Activated T-helper 1 cell treated with Interleukin-2 at 50 U/mL for 16 hours (primary cell): Measurements from ENCODE around the gene LRRC3B.

Experiments used
- DNase-seq: peaks from one replicate; pipeline ENCODE4 v3.0.0-alpha.2; 2020; ENCODE audit warnings: low read depth

Gene LRRC3B

DNA sequence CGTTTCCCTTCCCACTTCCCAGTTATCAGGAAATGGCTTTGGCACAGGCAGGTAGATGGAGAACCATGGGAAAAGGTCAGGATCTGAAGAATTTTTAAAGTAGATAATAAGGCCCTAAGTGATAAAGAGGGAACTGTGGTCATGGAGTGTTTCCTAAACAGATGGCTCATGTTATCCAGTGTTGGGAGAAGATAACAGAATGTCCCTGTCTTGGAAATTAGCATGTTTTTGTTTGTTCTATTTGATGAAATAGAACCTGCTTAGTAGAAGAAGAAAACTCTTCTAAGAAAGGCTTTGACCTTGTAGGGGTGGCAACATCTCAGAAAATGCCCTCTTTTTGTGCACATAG, 8.8 kb downstream of the LRRC3B start:
- DNase-seq: no peak

- DNase-seq: no peak
These were observed 12.0 kb downstream of the LRRC3B start for GRCh38 chr3:26634601-26635000.

DNA sequence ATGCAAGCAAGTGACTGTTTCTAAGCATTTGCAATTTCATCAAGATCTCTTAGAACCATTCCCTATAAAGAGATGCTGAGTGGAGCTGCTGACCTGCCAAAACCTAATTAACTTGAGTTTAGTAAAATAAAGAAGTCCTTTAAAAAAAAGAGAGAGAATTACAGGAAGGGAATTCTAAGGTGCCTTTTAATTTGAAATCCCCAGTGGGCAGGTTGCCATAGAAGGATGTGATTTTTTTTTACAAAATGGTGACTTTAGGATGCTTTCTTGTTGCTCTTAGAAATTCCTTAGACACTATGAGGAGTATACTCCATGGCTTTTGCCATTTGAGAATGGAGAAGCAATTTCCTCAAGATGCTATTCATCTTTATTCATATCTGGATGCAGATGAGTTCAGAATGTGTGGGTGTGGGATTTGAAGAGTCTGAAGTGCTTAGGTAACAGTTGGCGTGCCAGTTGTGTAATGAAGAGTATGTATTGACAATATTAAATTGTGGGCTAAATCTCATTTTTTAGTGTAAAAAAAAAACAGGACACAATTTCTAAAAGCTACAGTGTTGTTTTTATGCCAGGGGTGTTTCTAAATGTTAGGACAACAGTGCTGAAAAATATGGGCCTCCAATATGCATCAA, 13.6 kb downstream of the LRRC3B start:
- DNase-seq: no peak

- DNase-seq: no peak
These were observed 15.1 kb downstream of the LRRC3B start for GRCh38 chr3:26637698-26638097.

- DNase-seq: no peak
These were observed 15.5 kb downstream of the LRRC3B start for GRCh38 chr3:26638113-26638512.

- DNase-seq: no peak
These were observed 16.8 kb downstream of the LRRC3B start for GRCh38 chr3:26639339-26639738.

DNA sequence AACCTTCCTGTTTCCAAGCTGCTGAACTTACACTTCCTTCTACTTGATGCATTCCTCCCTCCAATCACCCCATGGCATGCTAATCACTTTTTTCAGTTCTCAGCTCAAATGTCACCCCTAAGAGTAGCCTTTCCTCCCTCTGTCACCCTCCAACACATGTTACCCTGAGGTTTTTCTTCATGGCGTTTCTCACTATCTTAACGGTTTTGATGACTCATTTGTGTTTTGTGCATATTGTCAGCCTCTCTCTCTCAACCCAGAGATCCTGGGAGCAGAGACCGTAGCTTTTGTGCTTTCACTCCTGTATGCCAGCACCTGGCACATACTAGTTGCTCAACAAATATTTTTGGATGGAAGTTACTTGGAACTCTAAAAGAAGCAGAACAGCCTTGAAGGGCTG, 24.5 kb downstream of the LRRC3B start:
- DNase-seq: no peak

GRCh38 chr3:26648461-26648860, 25.9 kb downstream of the LRRC3B start:
- DNase-seq: no peak

DNA sequence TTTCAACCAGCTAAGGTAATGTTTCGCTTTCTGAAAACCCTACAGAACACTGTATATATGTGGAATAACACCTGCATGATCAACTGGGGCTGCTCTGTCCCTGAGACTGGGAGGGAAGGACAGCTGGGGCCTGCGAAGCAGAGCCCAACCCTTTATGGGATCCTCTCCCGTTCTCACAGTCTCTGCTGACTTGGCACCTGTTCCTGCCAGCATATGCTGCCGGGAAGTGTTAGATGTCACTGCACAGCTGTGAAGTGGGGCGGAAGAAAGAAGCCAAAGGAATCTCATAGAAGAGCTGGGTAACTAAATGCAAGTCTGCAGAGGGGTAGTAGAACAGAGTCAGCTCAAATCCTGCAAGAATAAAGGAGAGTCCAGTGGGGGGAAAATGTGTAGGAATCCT, 29.6 kb downstream of the LRRC3B start:
- no peak for DNase-seq

DNA sequence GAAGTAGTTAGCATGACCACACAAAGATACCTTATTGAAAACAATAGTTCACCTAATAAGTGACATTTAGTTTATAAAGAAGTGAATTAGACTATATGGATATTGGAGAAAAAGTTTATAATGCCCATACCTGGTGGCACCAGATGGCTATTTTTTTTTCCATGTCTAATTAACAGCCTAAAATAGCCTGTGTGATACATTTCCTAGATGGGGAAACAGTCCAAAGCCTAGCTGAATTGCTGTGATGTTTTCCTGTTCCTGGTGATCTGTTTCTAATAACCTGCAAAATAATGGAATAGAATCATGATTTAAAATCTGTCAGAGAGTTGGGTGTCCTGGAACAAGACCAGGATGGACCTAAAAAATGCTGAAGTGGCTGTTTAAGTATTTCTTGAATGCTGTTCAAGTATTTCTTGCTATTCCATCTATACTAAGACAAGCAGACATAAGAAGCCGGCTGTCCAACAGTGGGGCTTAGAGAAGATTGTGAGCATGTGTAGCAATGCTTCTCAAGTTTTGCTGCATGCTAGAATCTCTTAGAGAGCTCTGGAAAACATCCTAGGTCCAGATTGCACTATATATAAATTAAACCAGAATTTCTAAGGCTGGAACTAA, 31.3 kb downstream of the LRRC3B start:
- DNase-seq: no peak

- DNase-seq: no peak
These were observed 32.7 kb downstream of the LRRC3B start for GRCh38 chr3:26655231-26655630.

DNA sequence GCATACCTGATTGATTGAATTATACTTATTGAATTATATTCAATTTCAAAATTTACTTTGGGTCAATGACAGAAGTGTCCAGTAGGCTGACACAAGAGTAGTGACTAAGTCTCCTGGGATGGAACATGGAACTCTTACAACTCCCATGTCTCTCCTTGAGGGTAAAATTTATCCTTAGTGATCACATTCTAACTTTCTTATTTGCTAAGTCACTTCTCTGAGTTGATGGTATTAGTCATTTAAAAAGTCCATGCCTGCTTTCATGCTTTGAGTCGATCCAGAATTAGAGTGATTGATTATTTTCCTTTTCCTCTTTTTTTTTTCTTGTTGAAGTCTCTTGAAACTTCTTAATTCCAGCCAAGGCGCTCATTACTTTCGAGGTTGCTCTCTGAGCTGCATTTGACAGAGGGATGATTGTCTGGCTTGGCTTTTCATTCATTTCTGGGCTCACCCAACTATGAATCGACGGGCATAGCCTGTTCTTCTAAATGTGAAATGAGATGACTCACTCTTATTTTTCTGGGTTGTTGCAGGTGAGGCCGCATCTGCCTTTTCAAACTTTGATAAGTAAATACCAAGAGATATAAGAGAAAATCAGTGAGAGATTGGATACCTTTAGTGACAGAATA, 34.9 kb downstream of the LRRC3B start:
- DNase-seq: no peak

DNA sequence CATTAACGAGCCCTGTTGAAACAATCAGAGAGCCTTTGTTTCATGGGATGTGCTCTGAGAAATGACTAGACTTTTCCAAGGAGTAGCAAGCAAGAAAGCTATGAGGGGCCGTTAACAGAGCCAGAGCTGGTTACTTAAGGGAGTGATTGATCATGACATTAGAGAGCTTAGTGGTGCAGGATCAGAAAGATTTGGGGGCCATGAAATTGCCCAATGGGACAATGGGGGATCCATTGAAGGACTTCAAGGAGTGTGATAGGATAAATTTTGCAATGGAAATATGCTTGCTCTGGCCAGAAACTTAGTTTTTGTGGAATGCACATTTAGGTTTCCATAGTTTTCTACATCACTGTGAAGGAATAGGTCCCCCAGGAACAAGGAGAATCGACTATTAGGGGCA, 45.6 kb downstream of the LRRC3B start:
- DNase-seq: no peak

DNA sequence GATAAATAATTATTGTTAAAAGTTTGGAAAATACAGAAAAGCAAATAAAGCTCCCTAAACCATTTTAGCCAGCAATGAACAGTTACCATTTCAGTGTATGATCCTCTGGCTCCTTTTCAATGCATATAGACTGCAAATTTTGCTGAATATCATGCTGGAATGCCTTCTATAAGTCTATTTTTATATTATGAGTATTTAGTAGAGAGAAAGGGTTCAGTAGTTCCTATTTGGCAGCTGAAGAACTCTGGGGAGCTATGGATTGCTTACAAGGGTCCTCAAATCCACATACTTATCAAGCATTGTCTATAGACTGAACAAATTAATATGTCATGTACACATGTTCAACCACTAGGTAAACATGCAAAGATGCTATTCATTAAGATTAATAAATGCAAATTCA, 46.1 kb downstream of the LRRC3B start:
- no peak for DNase-seq

GRCh38 chr3:26675336-26675735, 52.8 kb downstream of the LRRC3B start:
- DNase-seq: no peak

DNA sequence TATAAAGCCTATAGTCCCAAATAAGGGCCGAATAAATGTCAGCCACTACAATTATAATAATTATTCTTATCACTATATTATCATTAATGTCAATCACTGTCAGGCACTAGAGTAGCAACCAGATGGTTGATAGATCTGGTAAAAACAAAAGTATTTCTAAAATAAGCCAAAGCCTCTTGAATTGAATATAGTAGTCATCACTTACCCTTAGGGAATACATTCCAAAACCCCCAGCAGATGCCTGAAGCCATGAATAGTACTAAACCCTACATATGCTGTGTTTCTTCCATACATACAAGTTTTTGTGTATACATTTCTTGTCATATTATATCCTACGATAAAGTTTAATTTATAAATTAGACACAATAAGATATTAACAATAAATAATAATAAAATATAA, 59.1 kb downstream of the LRRC3B start:
- DNase-seq: no peak

DNA sequence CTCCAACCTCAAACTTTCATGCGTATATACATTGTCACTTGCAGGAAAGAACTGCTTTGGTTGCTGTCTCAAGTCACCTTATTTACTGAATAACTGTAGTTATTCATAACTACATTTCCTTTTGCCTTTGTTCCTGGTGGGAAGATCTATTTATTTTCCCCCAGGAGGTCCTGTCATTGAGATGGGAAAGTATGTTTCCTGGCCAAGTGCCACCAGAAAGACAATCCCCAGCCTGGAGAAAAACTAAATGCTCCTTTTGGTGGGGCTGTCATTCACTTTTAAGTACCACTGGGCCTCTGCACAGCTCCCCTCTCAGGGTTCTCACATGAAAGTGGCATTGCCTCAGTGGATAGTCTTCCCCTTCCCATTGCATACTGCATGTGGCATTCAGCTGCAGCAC, 59.8 kb downstream of the LRRC3B start:
- no peak for DNase-seq

DNA sequence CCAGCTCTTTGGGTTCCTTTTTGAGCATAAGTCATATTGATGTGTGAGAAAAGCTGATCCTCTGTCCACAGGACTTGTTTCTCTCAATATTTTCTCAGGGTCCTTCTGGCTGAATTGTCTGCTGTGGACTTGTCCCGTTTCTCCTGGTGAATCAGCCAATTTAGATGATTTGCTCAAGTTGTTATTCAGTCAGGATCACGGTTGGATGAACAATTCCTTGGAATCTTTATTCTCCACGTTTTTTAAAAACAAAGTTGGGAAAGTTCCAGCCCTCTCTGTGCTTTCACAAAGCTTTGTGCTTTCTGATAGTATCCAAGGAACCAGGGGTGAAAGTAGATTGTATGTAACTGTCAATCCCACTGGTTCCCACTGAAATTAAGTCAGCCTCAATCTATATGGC, 61.3 kb downstream of the LRRC3B start:
- no peak for DNase-seq

GRCh38 chr3:26687466-26687865, 64.9 kb downstream of the LRRC3B start:
- no peak for DNase-seq

DNA sequence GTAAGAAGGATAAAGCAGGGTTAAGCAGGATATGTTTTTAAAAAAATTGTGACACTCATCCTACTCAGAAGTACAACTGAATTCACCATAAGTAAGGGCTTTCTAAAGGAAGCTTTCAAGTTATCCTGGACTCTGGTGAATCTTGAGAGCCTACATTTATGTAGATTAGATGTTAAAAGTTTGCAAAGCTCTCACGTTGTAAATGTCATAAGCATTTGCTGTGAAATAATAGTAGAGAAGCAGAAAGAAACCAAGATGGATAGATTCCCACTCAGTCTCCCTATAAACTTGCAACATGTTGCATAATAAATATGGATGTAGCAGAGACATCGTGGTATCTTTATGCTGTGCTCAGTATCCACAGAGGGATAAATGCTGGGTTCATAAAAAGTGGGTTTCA, 77.0 kb downstream of the LRRC3B start:
- no peak for DNase-seq

- DNase-seq: no peak
These were observed 80.9 kb downstream of the LRRC3B start for GRCh38 chr3:26703519-26703918.

- no peak for DNase-seq
These were observed 82.2 kb downstream of the LRRC3B start for GRCh38 chr3:26704736-26705135.

GRCh38 chr3:26708501-26708900, 85.9 kb downstream of the LRRC3B start:
- DNase-seq: no peak
